HG02623 (cell line): ENCODE data around the gene CATSPER4.
A peak's percentile ranks its signal among the peaks of the same experiment; 100 is the strongest.
"Not testable (repeated sequence)": the region's sequence is repeated elsewhere in the genome, so short reads cannot be mapped to it uniquely, and the experiment has no call there.

Experiments used
- ATAC-seq: cut with Tn5 transposase; IDR thresholded peaks from one replicate; pipeline ENCODE4 v1.9.1; 2021; ENCODE audit warnings: moderate library complexity; ENCODE audit not compliant: unreplicated experiment

The CATSPER4 gene

GRCh38 chr1:26189331-26189730, 1.1 kb upstream of the CATSPER4 start:
- no peak for ATAC-seq

- ATAC-seq = no peak
Observed at GRCh38 chr1:26189751-26190275, 589 bp upstream of the CATSPER4 start.

- ATAC-seq = no peak
Observed at GRCh38 chr1:26191739-26192138, 1.3 kb downstream of the CATSPER4 start.

- ATAC-seq = no peak
Observed at GRCh38 chr1:26195805-26196204, 5.4 kb downstream of the CATSPER4 start.

GRCh38 chr1:26197301-26197700, 6.9 kb downstream of the CATSPER4 start:
- ATAC-seq = no peak

- no peak for ATAC-seq
Observed at GRCh38 chr1:26197813-26198212, 7.4 kb downstream of the CATSPER4 start.

- ATAC-seq = no peak
Observed at GRCh38 chr1:26200413-26200812, 10.0 kb downstream of the CATSPER4 start.

- no peak for ATAC-seq
Observed at GRCh38 chr1:26203642-26204318, 13.4 kb downstream of the CATSPER4 start.

GRCh38 chr1:26210147-26210870, 19.9 kb downstream of the CATSPER4 start:
- ATAC-seq = no peak

GRCh38 chr1:26212726-26213125, 22.3 kb downstream of the CATSPER4 start:
- no peak for ATAC-seq

- no peak for ATAC-seq
Observed at GRCh38 chr1:26213335-26213905, 23.0 kb downstream of the CATSPER4 start.

- no peak for ATAC-seq
Observed at GRCh38 chr1:26215246-26215645, 24.8 kb downstream of the CATSPER4 start.

GRCh38 chr1:26218906-26219494, 28.6 kb downstream of the CATSPER4 start:
- no peak for ATAC-seq

GRCh38 chr1:26220199-26220912, 30.0 kb downstream of the CATSPER4 start:
- no peak for ATAC-seq

- ATAC-seq = no peak
Observed at GRCh38 chr1:26221094-26221493, 30.7 kb downstream of the CATSPER4 start.

GRCh38 chr1:26224606-26225005, 34.2 kb downstream of the CATSPER4 start:
- ATAC-seq = no peak

- ATAC-seq = no peak
Observed at GRCh38 chr1:26225033-26225831, 34.8 kb downstream of the CATSPER4 start.

- not testable (repeated sequence) for ATAC-seq
Observed at GRCh38 chr1:26230682-26231081, 40.3 kb downstream of the CATSPER4 start.

GRCh38 chr1:26233903-26234643, 43.7 kb downstream of the CATSPER4 start, which contains the start of gene CEP85:
CEP85 (plus strand) TSS chr1:26234200; CDS start chr1:26239784, 5,584 bp downstream.
- peak; percentile 85 for ATAC-seq
